Esophagus muscularis mucosa (tissue), 4 donors: ENCODE measurements around the gene SIGLEC11. TPM values are rescaled to one million over a fixed set of nuclear protein-coding genes. Genes with fewer than 3 reads are reported as not detected.

Source experiments
- DNase-seq: peaks from one replicate; pipeline ENCODE4 v3.0.0-alpha.2; 2017; ENCODE audit errors: extremely low spot score
- H3K27ac ChIP-seq, 4 donors: fragments of 200-600 bp; sonication (generic); replicated peaks in 1 of 4; 1 replicate in 3 of 4; 2 replicates in 1 of 4; pipeline ENCODE4 v1.5.1; 2016 to 2019; ENCODE audit warnings: mild to moderate bottlenecking in 1 of 4
- H3K27me3 ChIP-seq, 4 donors: fragments of 200-600 bp; sonication (generic); one replicate each; pipeline versions ENCODE4 v1.5.1 to v1.6.0; 2016 to 2019
- H3K36me3 ChIP-seq, 4 donors: fragments of 200-600 bp; sonication (generic); one replicate each; pipeline ENCODE4 v1.5.1; 2016 to 2019
- H3K4me1 ChIP-seq, 4 donors: fragments of 200-600 bp; sonication (generic); one replicate each; pipeline ENCODE4 v1.5.1; 2016 to 2019
- H3K4me3 ChIP-seq, 4 donors: fragments of 200-600 bp; sonication (generic); 1 replicate in 2 of 4; 2 replicates in 2 of 4; pipeline ENCODE4 v1.5.1; 2016 to 2019; ENCODE audit warnings: mild to moderate bottlenecking in 4 of 4, moderate library complexity in 1 of 4
- H3K9me3 ChIP-seq, 4 donors: fragments of 200-600 bp; sonication (generic); 1 replicate in 3 of 4; 2 replicates in 1 of 4; pipeline ENCODE4 v1.5.1; 2016 to 2019
- EP300 ChIP-seq: sonication (generic); formaldehyde crosslinking; IDR thresholded peaks from one replicate; pipeline ENCODE4 v1.6.1; 2017; ENCODE audit warnings: antibody characterized with exemption
- POLR2A ChIP-seq: fragments of 450-650 bp; IDR thresholded peaks from one replicate; pipeline ENCODE4 v1.6.1; 2017; ENCODE audit warnings: antibody characterized with exemption, moderate library complexity, mild to moderate bottlenecking, low read depth
- POLR2AphosphoS5 ChIP-seq, 2 donors: sonication (generic); formaldehyde crosslinking; IDR thresholded peaks; one replicate each; pipeline ENCODE4 v1.6.1; 2017; ENCODE audit warnings: antibody characterized with exemption in 2 of 2
- WGBS: methylation state at CpG from one replicate; pipeline ENCODE4 v1.1.5; 2018; 5-methylcytosine and 5-hydroxymethylcytosine counted together
- intact Hi-C: fragments of 100-400 bp; cut with DNase I; formaldehyde crosslinking; loops from one replicate; pipeline ENCODE4 v1.15.1; 2023
- total RNA-seq, 4 donors: library from RNA; depleted of rRNA; stranded (reverse); fragments of >200 nt; gene quantifications; one replicate each; pipeline versions ENCODE4 v1.1.0 to v1.2.1, GENCODE V29; 2016
- TF ChIP-seq, protein P1 (sequence below), 3 experiments: fragments of 200-600 bp in 2 of 3; fragments of 450-650 bp in 1 of 3; sonication (generic) in 2 of 3; IDR thresholded peaks; one replicate each; pipeline ENCODE4 v1.5.1; 2017 to 2019; ENCODE audit warnings: antibody characterized with exemption in 3 of 3, mild to moderate bottlenecking in 2 of 3, moderate library complexity in 1 of 3

Gene SIGLEC11
- total RNA-seq, 4 donors from 2014 or later: 0.50 to 2.9 (median 1.4) TPM

DNA sequence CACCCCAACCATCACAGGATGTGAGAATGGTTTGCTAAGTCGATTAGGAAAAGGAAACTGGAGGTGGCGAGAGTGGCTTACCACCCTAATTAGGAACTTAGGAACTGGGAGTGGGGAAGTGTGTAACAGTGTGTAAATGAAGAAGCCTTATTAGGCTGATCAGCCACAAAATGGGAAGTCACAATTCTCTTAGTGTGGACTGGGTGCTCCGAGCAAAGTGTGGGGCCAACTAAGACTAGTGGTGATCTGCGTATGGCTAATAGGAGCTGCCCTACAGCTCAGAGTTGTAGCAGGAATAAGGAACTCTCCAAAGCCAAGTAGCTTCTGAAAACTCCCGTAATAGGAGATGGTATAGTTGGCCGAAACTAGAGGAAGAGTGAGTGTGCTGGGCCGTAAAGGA lies 7.6 kb downstream of the SIGLEC11 start:
- TF ChIP-seq POLR2AphosphoS5 (IDR thresholded peaks at IDR 0.05) (no peak), EP300 (no peak), POLR2A (no peak)
- TF ChIP-seq, protein P1, sequence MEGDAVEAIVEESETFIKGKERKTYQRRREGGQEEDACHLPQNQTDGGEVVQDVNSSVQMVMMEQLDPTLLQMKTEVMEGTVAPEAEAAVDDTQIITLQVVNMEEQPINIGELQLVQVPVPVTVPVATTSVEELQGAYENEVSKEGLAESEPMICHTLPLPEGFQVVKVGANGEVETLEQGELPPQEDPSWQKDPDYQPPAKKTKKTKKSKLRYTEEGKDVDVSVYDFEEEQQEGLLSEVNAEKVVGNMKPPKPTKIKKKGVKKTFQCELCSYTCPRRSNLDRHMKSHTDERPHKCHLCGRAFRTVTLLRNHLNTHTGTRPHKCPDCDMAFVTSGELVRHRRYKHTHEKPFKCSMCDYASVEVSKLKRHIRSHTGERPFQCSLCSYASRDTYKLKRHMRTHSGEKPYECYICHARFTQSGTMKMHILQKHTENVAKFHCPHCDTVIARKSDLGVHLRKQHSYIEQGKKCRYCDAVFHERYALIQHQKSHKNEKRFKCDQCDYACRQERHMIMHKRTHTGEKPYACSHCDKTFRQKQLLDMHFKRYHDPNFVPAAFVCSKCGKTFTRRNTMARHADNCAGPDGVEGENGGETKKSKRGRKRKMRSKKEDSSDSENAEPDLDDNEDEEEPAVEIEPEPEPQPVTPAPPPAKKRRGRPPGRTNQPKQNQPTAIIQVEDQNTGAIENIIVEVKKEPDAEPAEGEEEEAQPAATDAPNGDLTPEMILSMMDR (IDR thresholded peaks at IDR 0.05): no peak
- no peaks in the 10 kb centered on the region for H3K36me3 ChIP-seq
- no peaks in the 10 kb centered on the region for H3K9me3 ChIP-seq
- peaks cover 6 to 25% (median 24%) of the 10 kb centered on the region in 4 donors for H3K4me1 ChIP-seq
- DNase-seq: no peak
- peaks cover 0 to 36% (median 0%) of the 10 kb centered on the region in 4 donors for H3K27me3 ChIP-seq
- WGBS: 65% methylated on average over 7 of the region's 7 CpGs
- intact Hi-C loops: no loop called here
- H3K4me3 ChIP-seq: no peak overlapping the region
- no peak overlapping the region for H3K27ac ChIP-seq

DNA sequence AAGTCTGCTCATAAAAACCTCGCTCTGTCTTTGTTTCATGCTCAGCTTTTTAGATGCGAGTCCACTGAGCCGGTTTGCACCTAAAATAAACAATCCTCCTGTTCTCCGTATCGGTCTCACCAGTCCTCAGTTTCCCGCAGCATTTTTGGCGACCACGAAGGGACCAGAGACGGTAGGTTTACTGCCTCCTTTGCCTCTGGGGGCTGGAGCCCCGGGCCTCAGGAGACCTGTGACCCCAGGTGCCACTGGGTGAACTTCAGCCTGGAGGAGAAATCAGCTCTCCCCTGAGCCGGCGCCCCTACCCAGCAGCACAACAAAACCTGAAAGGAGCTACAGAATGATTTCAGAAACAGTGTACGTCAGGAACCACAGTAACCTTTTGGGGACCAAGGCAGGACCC lies 8.1 kb downstream of the SIGLEC11 start:
- 62% methylated on average over 13 of the region's 13 CpGs for WGBS
- Histone ChIP-seq H3K4me1 (peaks cover 6 to 25% (median 24%) of the 10 kb centered on the region in 4 donors), H3K9me3 (no peaks in the 10 kb centered on the region), H3K36me3 (no peaks in the 10 kb centered on the region), H3K4me3 (no peak overlapping the region), H3K27me3 (peaks cover 0 to 36% (median 0%) of the 10 kb centered on the region in 4 donors), H3K27ac (no peak overlapping the region)
- intact Hi-C loops: no loop called here
- no peak for DNase-seq
- no peak for TF ChIP-seq EP300

DNA sequence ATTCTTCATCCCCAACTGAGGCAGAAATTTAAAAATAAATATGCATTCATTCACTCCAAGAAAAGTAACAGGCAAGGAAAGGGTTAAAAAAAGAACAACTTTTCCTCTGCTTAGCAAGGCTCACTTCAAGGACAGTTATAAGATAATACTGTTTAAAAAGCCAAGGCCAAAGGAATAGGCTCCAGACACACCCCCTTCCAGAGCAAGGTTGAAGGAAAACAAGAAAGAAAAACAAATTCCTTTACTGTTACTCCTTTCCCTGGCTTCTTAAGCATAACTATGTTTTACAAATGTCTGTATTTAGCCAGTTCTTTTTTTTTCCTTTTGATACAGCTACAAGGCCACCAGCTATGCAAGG lies 8.5 kb downstream of the SIGLEC11 start:
- H3K36me3 ChIP-seq: no peaks in the 10 kb centered on the region
- H3K4me1 ChIP-seq: peaks cover 6 to 25% (median 24%) of the 10 kb centered on the region in 4 donors
- peaks cover 0 to 39% (median 0%) of the 10 kb centered on the region in 4 donors for H3K27me3 ChIP-seq
- no peaks in the 10 kb centered on the region for H3K9me3 ChIP-seq
- H3K4me3 ChIP-seq: no peak overlapping the region
- intact Hi-C loops: no loop called here
- no peak for DNase-seq
- TF ChIP-seq POLR2A (no peak), EP300 (no peak)
- TF ChIP-seq, protein P1 (IDR thresholded peaks at IDR 0.05): no peak
- H3K27ac ChIP-seq: no peak overlapping the region

DNA sequence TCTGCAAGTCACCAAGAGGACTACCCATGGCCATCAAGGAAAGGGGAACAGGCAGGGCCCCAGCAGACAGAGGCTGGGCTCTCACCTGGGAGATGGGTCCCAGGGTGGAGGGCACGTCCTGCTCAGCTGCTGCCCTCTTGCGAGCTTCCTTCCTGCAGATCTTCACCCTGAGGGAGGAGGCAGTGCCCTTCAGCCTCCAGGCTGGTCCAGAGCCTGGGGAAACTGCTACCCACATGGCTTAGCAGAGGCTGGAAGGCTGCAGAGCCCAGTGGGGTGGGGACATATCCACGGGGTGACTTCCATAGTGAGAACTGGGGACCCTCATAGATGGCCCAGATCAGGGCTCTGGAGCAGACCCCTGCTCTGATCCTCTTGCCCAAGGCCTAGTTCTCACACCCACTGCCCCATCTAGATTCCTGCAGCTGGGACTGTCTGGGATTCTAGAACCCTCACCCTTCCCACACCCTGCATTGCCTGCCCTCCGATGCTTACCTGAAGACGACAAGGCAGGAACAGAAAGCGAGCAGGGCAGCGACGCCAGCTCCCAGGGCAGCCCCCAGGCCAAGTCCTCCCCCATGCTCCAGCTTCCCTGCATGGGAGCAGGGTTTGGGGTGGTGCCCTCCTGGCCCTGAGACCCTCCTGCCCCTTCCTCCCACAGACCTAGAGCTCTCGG lies 9.0 kb downstream of the SIGLEC11 start:
- 74% methylated on average over 5 of the region's 9 CpGs for WGBS
- no peak for DNase-seq
- peaks cover 0 to 44% (median 0%) of the 10 kb centered on the region in 4 donors for H3K27me3 ChIP-seq
- H3K9me3 ChIP-seq: no peaks in the 10 kb centered on the region
- TF ChIP-seq POLR2AphosphoS5 (IDR thresholded peaks at IDR 0.05) (no peak), POLR2A (no peak), EP300 (no peak)
- TF ChIP-seq, protein P1 (IDR thresholded peaks at IDR 0.05): no peak
- no peaks in the 10 kb centered on the region for H3K36me3 ChIP-seq
- no peak overlapping the region for H3K27ac ChIP-seq
- intact Hi-C loops: no loop called here
- peaks cover 6 to 25% (median 24%) of the 10 kb centered on the region in 4 donors for H3K4me1 ChIP-seq
- H3K4me3 ChIP-seq: no peak overlapping the region

DNA sequence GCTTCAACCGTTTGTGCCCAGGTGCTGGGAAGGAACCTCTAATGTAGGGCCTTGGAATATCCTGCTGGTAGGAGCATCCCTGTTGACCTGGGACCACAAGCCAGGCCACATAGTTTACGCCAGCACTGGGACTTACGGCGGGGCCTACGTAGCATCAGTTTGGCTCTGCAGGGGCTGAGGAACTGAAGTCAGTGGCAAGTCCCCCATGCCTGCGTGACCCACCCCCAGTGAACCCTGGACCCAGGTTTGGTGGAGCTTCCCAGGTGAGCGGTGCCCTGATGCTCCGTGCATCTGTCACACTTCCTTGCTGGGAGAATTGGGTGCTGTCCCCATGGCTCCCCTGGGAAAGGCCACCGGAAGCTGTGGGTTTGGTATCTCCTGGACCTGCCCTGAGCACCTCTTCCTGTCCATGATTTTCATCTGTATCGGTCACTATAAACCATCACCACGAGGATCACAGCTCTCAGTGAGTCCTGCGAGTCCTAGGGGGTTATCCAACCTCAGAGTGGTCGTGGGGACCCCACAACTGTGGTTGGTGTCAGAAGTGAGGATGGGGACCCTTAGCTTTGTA lies 9.9 kb downstream of the SIGLEC11 start:
- Histone ChIP-seq H3K9me3 (no peaks in the 10 kb centered on the region), H3K27me3 (peaks cover 0 to 46% (median 0%) of the 10 kb centered on the region in 4 donors), H3K4me1 (peaks cover 6 to 25% (median 24%) of the 10 kb centered on the region in 4 donors), H3K27ac (no peak overlapping the region), H3K4me3 (no peak overlapping the region), H3K36me3 (no peaks in the 10 kb centered on the region)
- DNase-seq: no peak
- WGBS: 81% methylated on average over 11 of the region's 13 CpGs
- intact Hi-C loops: no loop called here
- no peak for TF ChIP-seq POLR2AphosphoS5 (IDR thresholded peaks at IDR 0.05)
- TF ChIP-seq EP300: no peak
- no peak for TF ChIP-seq POLR2A
- TF ChIP-seq, protein P1 (IDR thresholded peaks at IDR 0.05): no peak
